HG03378 (cell line): Measurements from ENCODE around the gene TENT5D.
"Not testable (repeated sequence)": the region's sequence is repeated elsewhere in the genome, so short reads cannot be mapped to it uniquely, and the experiment has no call there.

ENCODE experiments used
- ATAC-seq: cut with Tn5 transposase; IDR thresholded peaks from one replicate; pipeline ENCODE4 v1.9.1; 2021; ENCODE audit warnings: mild to moderate bottlenecking, moderate library complexity; ENCODE audit not compliant: unreplicated experiment

TENT5D gene

DNA sequence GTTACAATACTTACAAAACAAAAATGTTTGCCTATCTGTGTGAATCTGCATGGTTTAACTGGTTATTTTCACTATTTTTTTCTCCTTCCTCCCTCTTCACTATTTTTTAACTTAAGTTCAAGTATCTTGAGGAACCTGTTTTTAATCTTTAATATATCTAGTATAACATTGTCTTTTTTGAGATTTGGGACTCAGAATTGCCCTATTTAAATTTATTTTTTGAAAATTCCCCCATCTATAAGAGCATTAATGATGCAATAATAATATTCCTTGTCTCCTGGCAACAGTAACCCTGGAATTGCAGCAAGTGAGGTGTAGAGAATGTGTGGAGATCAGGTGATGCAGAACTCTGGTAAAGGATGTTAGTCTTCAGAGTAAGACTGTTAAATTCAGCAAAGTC lies at the start of gene TENT5D:
TENT5D (plus strand) TSS at position 301 of the 400 bp plus-strand sequence. CDS start 22,093 bp downstream, outside the sequence.
- ATAC-seq: no peak

DNA sequence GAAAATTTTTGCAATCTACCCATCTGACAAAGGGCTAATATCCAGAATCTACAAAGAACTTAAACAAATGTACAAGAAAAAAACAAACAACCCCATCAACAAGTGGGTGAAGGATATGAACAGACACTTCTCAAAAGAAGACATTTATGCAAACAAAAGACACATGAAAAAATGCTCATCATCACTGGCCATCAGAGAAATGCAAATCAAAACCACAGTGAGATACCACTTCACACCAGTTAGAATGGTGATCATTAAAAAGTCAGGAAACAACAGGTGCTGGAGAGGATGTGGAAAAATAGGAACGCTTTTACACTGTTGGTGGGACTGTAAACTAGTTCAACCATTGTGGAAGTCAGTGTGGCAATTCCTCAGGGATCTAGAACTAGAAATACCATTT lies 34.6 kb upstream of the TENT5D start:
- ATAC-seq: not testable (repeated sequence)

- ATAC-seq: no peak
Measured at GRCh38 chrX:80388206-80388605, 32.0 kb upstream of the TENT5D start.

GRCh38 chrX:80412042-80412441 lies 8.2 kb upstream of the TENT5D start:
- ATAC-seq: no peak

- no peak for ATAC-seq
Measured at GRCh38 chrX:80423000-80423399, 2.8 kb downstream of the TENT5D start.

- ATAC-seq: no peak
Measured at GRCh38 chrX:80423744-80424143, 3.5 kb downstream of the TENT5D start.

GRCh38 chrX:80430826-80431504 lies 10.7 kb downstream of the TENT5D start:
- no peak for ATAC-seq

DNA sequence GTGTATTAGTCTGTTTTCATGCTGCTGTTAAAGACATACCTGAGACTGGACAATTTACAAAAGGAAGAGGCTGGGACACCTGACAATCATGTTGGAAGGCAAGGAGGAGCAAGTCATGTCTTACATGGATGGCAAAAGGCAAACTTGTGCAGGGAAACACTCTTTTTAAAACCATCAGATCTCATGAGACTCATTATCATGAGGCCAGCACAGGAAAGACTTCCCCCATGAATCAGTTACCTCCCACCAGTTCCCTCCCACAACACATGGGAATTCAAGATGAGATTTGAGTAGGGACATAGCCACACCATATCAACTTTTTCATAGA lies 11.2 kb downstream of the TENT5D start:
- ATAC-seq: no peak

GRCh38 chrX:80432441-80432840 lies 12.2 kb downstream of the TENT5D start:
- ATAC-seq: no peak

- ATAC-seq: no peak
Measured at GRCh38 chrX:80432863-80433262, 12.6 kb downstream of the TENT5D start.

DNA sequence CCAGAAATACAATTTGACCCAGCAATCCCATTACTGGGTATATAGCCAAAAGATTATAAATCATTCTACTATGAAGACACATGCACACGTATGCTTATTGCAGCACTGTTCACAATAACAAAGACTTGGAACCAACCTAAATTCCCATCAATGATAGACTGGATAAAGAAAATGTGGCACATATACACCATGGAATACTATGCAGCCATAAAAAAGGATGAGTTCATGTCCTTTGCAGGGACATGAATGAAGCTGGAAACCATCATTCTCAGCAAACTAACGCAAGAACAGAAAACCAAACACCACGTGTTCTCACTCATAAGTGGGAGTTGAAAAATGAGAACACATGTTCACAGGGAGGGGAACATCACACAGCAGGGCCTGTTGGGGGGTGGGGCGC lies 47.9 kb downstream of the TENT5D start:
- not testable (repeated sequence) for ATAC-seq

- ATAC-seq: no peak
Measured at GRCh38 chrX:80471582-80471981, 51.3 kb downstream of the TENT5D start.

DNA sequence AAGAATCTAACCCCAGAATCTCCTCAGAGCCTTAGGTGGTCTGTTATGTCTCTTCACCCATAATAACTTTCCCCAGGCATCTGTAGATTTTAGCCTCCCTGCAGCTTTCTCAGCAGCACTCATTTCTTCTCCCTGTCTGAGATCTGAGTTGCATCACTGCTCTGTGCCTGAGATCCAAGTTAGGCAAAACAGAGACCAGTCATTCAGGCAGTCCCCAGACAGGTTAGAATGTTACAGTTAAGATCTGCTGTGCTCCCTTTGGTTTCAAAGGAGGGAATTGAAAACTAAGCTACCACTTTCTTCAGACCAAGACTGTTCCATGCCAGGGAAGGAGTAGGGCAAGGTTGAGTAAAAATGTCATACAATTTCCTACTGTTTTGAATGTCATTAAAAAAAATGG lies 65.3 kb downstream of the TENT5D start:
- ATAC-seq: no peak

GRCh38 chrX:80486299-80486698 lies 66.1 kb downstream of the TENT5D start:
- ATAC-seq: no peak

- ATAC-seq: no peak
Measured at GRCh38 chrX:80489166-80489565, 68.9 kb downstream of the TENT5D start.
